Sigmoid colon (tissue), 7 donors: ENCODE results near the gene FAS. TPM values are rescaled to one million over a fixed set of nuclear protein-coding genes. Genes with fewer than 3 reads are reported as not detected.

ENCODE experiments used
- DNase-seq: peaks from one replicate; pipeline ENCODE4 v3.0.0-alpha.2; 2019
- H3K27ac ChIP-seq, 4 donors: fragments of 200-600 bp; sonication (generic); one replicate each; pipeline ENCODE4 v1.5.1; 2016 to 2019; ENCODE audit warnings: mild to moderate bottlenecking in 1 of 4
- H3K27me3 ChIP-seq, 3 donors: fragments of 200-600 bp; sonication (generic); one replicate each; pipeline ENCODE4 v1.5.1; 2019; ENCODE audit warnings: mild to moderate bottlenecking in 1 of 3
- H3K36me3 ChIP-seq, 4 donors: fragments of 200-600 bp; sonication (generic); one replicate each; pipeline ENCODE4 v1.5.1; 2016 to 2019
- H3K4me1 ChIP-seq, 4 donors: fragments of 200-600 bp; sonication (generic); one replicate each; pipeline ENCODE4 v1.5.1; 2017 to 2019
- H3K4me3 ChIP-seq, 4 donors: fragments of 200-600 bp; sonication (generic); one replicate each; pipeline ENCODE4 v1.5.1; 2017 to 2019; ENCODE audit warnings: mild to moderate bottlenecking in 2 of 4, moderate library complexity in 1 of 4
- H3K9me3 ChIP-seq, 4 donors: fragments of 200-600 bp in 3 of 4; sonication (generic) in 3 of 4; one replicate each; pipeline versions ENCODE4 v1.5.1 to v1.6.1; 2013 to 2019
- EP300 ChIP-seq, 4 donors: sonication (generic); formaldehyde crosslinking; IDR thresholded peaks; one replicate each; pipeline ENCODE4 v1.6.1; 2017; ENCODE audit warnings: antibody characterized with exemption in 4 of 4
- POLR2A ChIP-seq, 2 donors: fragments of 450-650 bp; IDR thresholded peaks; one replicate each; pipeline ENCODE4 v1.6.1; 2016; ENCODE audit warnings: antibody characterized with exemption in 2 of 2, mild to moderate bottlenecking in 2 of 2, moderate library complexity in 2 of 2
- POLR2AphosphoS5 ChIP-seq, 4 donors: sonication (generic); formaldehyde crosslinking; IDR thresholded peaks; one replicate each; pipeline ENCODE4 v1.6.1; 2017; ENCODE audit warnings: antibody characterized with exemption in 4 of 4
- WGBS, 2 donors: extraction: QIAGEN DNeasy Blood & Tissue Kit; methylation state at CpG; one replicate each; pipeline ENCODE4 v1.1.7; 2013; 5-methylcytosine and 5-hydroxymethylcytosine counted together
- intact Hi-C: fragments of 100-400 bp; cut with DNase I; formaldehyde crosslinking; loops from one replicate; pipeline ENCODE4 v1.15.1; 2023
- polyA plus RNA-seq, 3 donors: library from polyadenylated mRNA; stranded (reverse); fragments of 200-250 nt; gene quantifications; one replicate each; pipeline ENCODE4 v1.2.3, GENCODE V29; 2013
- total RNA-seq, 4 donors: library from RNA; depleted of rRNA; stranded (reverse); fragments of >200 nt; gene quantifications; one replicate each; pipeline ENCODE4 v1.1.0, GENCODE V29; 2016
- TF ChIP-seq, protein P1 (sequence below), 4 experiments: fragments of 450-650 bp in 3 of 4; fragments of 200-600 bp in 1 of 4; IDR thresholded peaks; one replicate each; pipeline ENCODE4 v1.5.1; 2016 to 2019; ENCODE audit warnings: antibody characterized with exemption in 4 of 4, mild to moderate bottlenecking in 3 of 4, moderate library complexity in 2 of 4
- donor health status: healthy with polysubstance abuse.
- donor health status: Bipolar disorder and iron deficiency.
- donor health status: healthy.

The FAS gene
- total RNA-seq (10 to 100 TPM; 14.3 to 44.6 (median 22.1) TPM), polyA plus RNA-seq (10 to 100 TPM in 2 of 3 donors, 1 to 10 TPM in 1; 7.6 to 18.8 (median 11.4) TPM)

DNA sequence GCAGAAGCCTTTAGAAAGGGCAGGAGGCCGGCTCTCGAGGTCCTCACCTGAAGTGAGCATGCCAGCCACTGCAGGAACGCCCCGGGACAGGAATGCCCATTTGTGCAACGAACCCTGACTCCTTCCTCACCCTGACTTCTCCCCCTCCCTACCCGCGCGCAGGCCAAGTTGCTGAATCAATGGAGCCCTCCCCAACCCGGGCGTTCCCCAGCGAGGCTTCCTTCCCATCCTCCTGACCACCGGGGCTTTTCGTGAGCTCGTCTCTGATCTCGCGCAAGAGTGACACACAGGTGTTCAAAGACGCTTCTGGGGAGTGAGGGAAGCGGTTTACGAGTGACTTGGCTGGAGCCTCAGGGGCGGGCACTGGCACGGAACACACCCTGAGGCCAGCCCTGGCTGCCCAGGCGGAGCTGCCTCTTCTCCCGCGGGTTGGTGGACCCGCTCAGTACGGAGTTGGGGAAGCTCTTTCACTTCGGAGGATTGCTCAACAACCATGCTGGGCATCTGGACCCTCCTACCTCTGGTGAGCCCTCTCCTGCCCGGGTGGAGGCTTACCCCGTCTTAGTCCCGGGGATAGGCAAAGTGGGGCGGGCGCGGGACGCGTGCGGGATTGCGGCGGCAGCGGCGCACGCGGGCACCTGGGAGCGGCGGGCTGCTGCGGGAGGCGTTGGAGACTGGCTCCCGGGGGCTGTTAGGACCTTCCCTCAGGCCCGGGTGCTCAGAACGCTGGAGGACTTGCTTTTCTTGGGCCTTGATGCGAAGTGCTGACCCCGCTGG, at the start of gene FAS:
Gene FAS, plus strand, starts transcription at position 415 of the 777 bp plus-strand sequence. Its CDS starts 79 bp downstream, at position 494.
- Histone ChIP-seq H3K9me3 (no peaks in the 10 kb centered on the region), H3K4me1 (peaks cover 0 to 60% (median 33%) of the 10 kb centered on the region in 4 donors), H3K36me3 (no peaks in the 10 kb centered on the region), H3K27ac (peak within 1 kb of the TSS; percentile 87 to 98 (median 93)), H3K27me3 (no peaks in the 10 kb centered on the region), H3K4me3 (peak within 1 kb of the TSS; percentile 72 to 88 (median 78))
- intact Hi-C loops = loop anchor here (1.0 to 5.0 kb wide), 2 partner anchors 55 to 153 kb away; no protein-coding TSS in a partner anchor
- peak; percentile 91 for DNase-seq
- TF ChIP-seq POLR2AphosphoS5 (IDR thresholded peaks at IDR 0.05) (peak; percentile 54 to 78 (median 74)), POLR2A (IDR thresholded peaks at IDR 0.05) (peak; percentile 33 to 61), EP300 (IDR thresholded peaks at IDR 0.05) (no peak)
- WGBS, 2 donors = 0% methylated on average over 51 of the region's 51 CpGs

DNA sequence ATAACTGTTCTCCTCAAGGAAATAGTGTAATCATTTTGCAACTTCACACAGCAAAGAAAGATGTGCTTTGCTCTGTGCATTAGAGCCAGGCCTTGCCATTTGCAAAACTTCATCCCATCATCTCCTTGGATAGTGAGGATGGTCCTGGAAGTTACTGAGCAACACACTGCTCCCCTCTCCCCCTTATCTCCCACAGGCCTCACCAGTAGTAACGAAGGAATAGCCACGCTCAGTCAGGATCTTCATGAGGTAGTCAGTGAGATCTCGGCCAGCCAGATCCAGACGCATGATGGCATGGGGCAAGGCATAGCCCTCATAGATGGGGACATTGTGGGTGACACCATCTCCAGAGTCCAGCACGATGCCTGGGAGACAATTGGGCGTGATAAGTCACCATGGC, 49.6 kb upstream of the FAS start:
- Histone ChIP-seq H3K36me3 (peaks cover 66 to 100% (median 89%) of the 10 kb centered on the region in 4 donors), H3K9me3 (no peaks in the 10 kb centered on the region), H3K4me1 (peaks cover 0 to 100% (median 69%) of the 10 kb centered on the region in 4 donors), H3K4me3 (no peak overlapping the region), H3K27me3 (no peaks in the 10 kb centered on the region), H3K27ac (peak overlapping the region; percentile 71 to 97 (median 95))
- WGBS, 2 donors = 93 to 95% methylated on average over 6 of the region's 6 CpGs
- intact Hi-C loops = no loop called here
- DNase-seq = no peak
- TF ChIP-seq EP300 (IDR thresholded peaks at IDR 0.05) (no peak), POLR2AphosphoS5 (IDR thresholded peaks at IDR 0.05) (peak in 3 of 4 donors; percentile 5 to 47 (median 36))

DNA sequence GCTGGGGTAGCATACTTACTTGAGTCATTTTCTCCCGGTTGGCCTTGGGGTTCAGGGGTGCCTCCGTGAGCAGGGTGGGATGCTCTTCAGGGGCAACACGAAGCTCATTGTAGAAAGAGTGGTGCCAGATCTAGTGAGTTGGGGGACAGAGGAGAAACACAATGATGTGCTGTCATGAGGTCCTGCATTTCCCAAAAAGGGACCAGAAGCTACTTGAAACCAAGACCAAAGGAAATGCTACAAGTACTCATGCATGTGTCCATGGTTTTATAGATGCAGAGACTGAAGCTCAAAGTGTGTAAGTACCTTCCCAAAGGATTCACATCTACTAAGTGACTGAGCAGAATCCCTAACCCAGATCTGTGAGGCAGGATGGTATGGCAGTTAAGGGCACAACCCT, 46.8 kb upstream of the FAS start:
- H3K4me1 ChIP-seq = peaks cover 0 to 98% (median 83%) of the 10 kb centered on the region in 4 donors
- 90 to 93% methylated on average over 3 of the region's 3 CpGs for WGBS, 2 donors
- no peaks in the 10 kb centered on the region for H3K27me3 ChIP-seq
- TF ChIP-seq POLR2A (IDR thresholded peaks at IDR 0.05) (no peak), EP300 (IDR thresholded peaks at IDR 0.05) (no peak), POLR2AphosphoS5 (IDR thresholded peaks at IDR 0.05) (peak in 2 of 4 donors; percentile 46 to 58)
- TF ChIP-seq, protein P1, sequence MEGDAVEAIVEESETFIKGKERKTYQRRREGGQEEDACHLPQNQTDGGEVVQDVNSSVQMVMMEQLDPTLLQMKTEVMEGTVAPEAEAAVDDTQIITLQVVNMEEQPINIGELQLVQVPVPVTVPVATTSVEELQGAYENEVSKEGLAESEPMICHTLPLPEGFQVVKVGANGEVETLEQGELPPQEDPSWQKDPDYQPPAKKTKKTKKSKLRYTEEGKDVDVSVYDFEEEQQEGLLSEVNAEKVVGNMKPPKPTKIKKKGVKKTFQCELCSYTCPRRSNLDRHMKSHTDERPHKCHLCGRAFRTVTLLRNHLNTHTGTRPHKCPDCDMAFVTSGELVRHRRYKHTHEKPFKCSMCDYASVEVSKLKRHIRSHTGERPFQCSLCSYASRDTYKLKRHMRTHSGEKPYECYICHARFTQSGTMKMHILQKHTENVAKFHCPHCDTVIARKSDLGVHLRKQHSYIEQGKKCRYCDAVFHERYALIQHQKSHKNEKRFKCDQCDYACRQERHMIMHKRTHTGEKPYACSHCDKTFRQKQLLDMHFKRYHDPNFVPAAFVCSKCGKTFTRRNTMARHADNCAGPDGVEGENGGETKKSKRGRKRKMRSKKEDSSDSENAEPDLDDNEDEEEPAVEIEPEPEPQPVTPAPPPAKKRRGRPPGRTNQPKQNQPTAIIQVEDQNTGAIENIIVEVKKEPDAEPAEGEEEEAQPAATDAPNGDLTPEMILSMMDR (IDR thresholded peaks at IDR 0.05) = no peak
- DNase-seq = no peak
- H3K27ac ChIP-seq = peak overlapping the region; percentile 71 to 97 (median 95)
- H3K4me3 ChIP-seq = no peak overlapping the region
- H3K36me3 ChIP-seq = peaks cover 52 to 98% (median 69%) of the 10 kb centered on the region in 4 donors
- no peaks in the 10 kb centered on the region for H3K9me3 ChIP-seq
- intact Hi-C loops = no loop called here

DNA sequence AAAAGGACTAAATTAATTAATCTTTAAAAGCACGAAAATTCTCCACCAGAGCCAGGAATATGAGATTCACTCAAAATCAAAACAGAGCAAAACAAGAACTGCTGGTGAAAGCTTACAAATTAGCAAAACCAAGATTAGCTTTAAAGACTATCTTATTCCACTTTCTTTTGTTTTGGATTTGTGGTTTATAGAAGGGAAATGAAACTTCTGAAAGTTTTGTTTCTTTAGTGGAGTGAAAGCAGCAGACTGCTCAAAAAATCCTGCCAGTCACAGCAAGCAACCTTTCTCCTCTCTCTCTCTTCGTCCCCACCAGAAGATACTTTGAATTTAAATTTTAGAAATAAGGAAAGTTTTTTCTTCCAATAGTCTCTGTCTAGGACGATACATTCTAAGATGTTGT, 45.8 kb upstream of the FAS start:
- no peak for DNase-seq
- intact Hi-C loops = no loop called here
- Histone ChIP-seq H3K4me1 (peaks cover 0 to 89% (median 76%) of the 10 kb centered on the region in 4 donors), H3K27ac (peak overlapping the region; percentile 71 to 97 (median 95)), H3K27me3 (no peaks in the 10 kb centered on the region), H3K9me3 (no peaks in the 10 kb centered on the region), H3K4me3 (no peak overlapping the region), H3K36me3 (peaks cover 43 to 89% (median 59%) of the 10 kb centered on the region in 4 donors)
- 58 to 82% methylated on average over 3 of the region's 3 CpGs for WGBS, 2 donors
- TF ChIP-seq POLR2AphosphoS5 (IDR thresholded peaks at IDR 0.05) (peak in 1 of 4 donors; percentile 1), EP300 (IDR thresholded peaks at IDR 0.05) (no peak), POLR2A (IDR thresholded peaks at IDR 0.05) (no peak)
- TF ChIP-seq, protein P1 (IDR thresholded peaks at IDR 0.05) = no peak

DNA sequence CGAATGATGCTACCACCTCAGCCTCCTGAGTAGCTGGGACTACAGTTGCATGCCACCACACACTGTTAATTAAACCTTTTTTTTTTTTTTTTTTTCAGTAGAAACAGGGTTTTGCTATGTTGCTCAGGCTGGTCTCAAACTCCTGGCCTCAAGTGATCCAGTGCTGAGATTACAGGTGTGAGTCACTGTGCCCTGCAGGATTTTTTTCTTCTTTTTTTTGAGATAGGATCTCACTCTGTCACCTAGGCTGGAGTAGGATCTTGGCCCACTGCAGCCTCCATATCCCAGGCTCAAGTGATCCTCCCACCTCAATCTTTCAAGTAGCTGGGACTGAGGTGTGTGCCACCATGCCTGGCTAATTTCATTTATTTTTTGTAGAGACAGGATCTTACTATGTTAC, 44.4 kb upstream of the FAS start:
- intact Hi-C loops = no loop called here
- Histone ChIP-seq H3K27ac (peak overlapping the region; percentile 71 to 97 (median 95)), H3K9me3 (no peaks in the 10 kb centered on the region), H3K4me3 (peak overlapping the region in 2 of 4 donors; percentile 6), H3K36me3 (peaks cover 33 to 75% (median 48%) of the 10 kb centered on the region in 4 donors), H3K4me1 (peaks cover 0 to 81% (median 69%) of the 10 kb centered on the region in 4 donors), H3K27me3 (no peaks in the 10 kb centered on the region)
- TF ChIP-seq, protein P1 (IDR thresholded peaks at IDR 0.05) = no peak
- TF ChIP-seq EP300 (IDR thresholded peaks at IDR 0.05) (no peak), POLR2A (IDR thresholded peaks at IDR 0.05) (no peak), POLR2AphosphoS5 (IDR thresholded peaks at IDR 0.05) (no peak)
- 93 to 96% methylated on average over 1 of the region's 1 CpG for WGBS, 2 donors
- no peak for DNase-seq
